B cell (primary cell): ENCODE results near the gene IL22RA2.

ENCODE experiments used
- EZH2 ChIP-seq: IDR thresholded peaks from 2 replicates; pipeline ENCODE4 v1.6.1; 2012; ENCODE audit warnings: borderline replicate concordance, low read depth, mild to moderate bottlenecking, moderate library complexity, low read length; ENCODE audit not compliant: insufficient read depth, poor library complexity, severe bottlenecking
- TF ChIP-seq, protein P1 (sequence below): fragments of 200-600 bp; IDR thresholded peaks from one replicate; pipeline ENCODE4 v1.8.0; 2022; ENCODE audit warnings: antibody characterized with exemption, mild to moderate bottlenecking

DNA sequence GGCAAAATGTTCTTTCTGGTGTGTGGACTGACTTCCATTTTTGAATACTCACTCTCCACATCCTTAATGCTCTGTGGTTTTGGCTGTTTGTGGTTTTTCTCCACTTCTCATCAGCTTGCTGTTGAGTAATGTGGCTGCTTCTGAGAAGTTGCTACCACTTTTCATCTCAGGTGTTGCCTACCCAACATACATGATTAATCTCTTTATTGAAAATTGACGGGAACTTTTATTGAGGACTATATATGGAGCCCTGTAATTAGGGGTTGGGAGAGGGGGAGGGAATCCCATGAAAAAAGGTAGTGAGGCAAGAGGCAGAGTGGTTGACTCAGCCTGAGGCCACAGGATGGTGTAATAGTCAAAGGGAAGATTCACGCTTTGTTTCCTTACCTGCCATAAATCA is 17.6 kb downstream of the IL22RA2 start:
- TF ChIP-seq EZH2: no peak
- TF ChIP-seq, protein P1, sequence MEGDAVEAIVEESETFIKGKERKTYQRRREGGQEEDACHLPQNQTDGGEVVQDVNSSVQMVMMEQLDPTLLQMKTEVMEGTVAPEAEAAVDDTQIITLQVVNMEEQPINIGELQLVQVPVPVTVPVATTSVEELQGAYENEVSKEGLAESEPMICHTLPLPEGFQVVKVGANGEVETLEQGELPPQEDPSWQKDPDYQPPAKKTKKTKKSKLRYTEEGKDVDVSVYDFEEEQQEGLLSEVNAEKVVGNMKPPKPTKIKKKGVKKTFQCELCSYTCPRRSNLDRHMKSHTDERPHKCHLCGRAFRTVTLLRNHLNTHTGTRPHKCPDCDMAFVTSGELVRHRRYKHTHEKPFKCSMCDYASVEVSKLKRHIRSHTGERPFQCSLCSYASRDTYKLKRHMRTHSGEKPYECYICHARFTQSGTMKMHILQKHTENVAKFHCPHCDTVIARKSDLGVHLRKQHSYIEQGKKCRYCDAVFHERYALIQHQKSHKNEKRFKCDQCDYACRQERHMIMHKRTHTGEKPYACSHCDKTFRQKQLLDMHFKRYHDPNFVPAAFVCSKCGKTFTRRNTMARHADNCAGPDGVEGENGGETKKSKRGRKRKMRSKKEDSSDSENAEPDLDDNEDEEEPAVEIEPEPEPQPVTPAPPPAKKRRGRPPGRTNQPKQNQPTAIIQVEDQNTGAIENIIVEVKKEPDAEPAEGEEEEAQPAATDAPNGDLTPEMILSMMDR: no peak
